ENCODE results near the gene RPS16.

Gene RPS16

DNA sequence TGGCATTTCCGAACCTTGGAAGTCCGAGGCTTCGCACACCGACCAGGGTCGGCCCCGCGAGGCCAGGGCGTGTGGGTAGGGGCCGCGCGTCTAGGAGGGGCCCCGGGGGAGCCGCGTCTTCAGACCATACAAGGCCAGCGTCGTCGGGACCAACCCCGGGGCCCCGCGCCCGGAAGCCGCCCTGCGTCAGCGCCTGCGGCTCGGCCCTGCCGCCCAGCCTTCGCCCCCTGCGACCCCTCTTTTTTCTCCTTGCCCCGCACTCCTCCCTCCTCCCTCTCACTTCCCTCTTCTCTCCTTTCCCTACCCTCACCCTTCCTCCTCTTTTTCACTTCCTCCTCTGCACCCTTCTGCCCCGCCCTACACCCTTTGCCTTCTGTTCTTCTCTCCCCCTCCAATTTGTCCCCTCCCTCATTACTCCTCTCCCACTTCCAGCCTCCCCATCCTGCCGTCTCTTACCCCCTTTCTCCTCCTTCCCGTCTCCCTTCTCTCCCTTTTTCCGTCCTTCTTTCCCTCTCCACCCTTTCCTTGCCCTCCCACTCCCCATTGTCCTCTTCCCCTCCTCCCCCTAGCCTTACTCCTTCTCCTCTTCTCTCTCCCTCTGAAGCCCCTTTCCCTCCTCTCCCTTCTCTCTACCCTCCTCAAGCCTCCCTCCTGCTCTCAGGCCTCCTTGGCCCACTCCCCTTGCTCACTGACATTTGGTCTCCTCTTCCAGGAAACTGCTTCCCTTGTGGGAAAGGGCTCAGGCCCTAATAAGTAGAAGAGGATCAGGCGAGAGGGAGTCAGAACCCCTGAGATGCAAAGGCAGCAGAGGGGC, 25.5 kb downstream of the RPS16 start:
- TF ChIP-seq, protein P1, sequence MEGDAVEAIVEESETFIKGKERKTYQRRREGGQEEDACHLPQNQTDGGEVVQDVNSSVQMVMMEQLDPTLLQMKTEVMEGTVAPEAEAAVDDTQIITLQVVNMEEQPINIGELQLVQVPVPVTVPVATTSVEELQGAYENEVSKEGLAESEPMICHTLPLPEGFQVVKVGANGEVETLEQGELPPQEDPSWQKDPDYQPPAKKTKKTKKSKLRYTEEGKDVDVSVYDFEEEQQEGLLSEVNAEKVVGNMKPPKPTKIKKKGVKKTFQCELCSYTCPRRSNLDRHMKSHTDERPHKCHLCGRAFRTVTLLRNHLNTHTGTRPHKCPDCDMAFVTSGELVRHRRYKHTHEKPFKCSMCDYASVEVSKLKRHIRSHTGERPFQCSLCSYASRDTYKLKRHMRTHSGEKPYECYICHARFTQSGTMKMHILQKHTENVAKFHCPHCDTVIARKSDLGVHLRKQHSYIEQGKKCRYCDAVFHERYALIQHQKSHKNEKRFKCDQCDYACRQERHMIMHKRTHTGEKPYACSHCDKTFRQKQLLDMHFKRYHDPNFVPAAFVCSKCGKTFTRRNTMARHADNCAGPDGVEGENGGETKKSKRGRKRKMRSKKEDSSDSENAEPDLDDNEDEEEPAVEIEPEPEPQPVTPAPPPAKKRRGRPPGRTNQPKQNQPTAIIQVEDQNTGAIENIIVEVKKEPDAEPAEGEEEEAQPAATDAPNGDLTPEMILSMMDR (IDR thresholded peaks at IDR 0.05), result no peak

GRCh38 chr19:39409208-39410016, 26.3 kb downstream of the RPS16 start:
- TF ChIP-seq, protein P1 (IDR thresholded peaks at IDR 0.05), result no peak

DNA sequence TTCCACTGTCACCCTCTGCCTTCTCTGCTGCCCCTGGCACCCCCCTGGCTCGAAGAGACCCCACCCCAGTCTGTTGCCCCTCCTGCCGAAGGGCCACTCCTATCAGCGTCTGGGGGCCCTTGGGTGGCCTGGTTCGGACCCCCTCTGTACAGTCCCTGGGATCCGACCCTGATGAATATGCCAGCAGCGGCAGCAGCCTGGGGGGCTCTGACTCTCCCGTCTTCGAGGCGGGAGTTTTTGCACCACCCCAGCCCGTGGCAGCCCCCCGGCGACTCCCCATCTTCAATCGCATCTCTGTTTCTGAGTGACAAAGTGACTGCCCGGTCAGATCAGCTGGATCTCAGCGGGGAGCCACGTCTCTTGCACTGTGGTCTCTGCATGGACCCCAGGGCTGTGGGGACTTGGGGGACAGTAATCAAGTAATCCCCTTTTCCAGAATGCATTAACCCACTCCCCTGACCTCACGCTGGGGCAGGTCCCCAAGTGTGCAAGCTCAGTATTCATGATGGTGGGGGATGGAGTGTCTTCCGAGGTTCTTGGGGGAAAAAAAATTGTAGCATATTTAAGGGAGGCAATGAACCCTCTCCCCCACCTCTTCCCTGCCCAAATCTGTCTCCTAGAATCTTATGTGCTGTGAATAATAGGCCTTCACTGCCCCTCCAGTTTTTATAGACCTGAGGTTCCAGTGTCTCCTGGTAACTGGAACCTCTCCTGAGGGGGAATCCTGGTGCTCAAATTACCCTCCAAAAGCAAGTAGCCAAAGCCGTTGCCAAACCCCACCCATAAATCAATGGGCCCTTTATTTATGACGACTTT, 27.1 kb downstream of the RPS16 start:
- TF ChIP-seq, protein P1 (IDR thresholded peaks at IDR 0.05), result no peak

DNA sequence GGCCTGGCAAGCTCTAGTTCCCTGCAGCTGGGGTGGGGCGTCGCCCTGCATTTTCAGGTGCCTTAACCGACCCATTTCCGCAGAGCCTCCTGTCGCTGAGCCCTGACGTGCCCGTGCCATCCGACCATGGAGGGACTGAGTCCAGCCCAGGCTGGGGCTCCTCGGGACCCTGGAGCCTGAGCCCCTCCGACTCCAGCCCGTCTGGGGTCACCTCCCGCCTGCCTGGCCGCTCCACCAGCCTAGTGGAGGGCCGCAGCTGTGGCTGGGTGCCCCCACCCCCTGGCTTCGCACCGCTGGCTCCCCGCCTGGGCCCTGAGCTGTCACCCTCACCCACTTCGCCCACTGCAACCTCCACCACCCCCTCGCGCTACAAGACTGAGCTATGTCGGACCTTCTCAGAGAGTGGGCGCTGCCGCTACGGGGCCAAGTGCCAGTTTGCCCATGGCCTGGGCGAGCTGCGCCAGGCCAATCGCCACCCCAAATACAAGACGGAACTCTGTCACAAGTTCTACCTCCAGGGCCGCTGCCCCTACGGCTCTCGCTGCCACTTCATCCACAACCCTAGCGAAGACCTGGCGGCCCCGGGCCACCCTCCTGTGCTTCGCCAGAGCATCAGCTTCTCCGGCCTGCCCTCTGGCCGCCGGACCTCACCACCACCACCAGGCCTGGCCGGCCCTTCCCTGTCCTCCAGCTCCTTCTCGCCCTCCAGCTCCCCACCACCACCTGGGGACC, 27.9 kb downstream of the RPS16 start:
- TF ChIP-seq, protein P1 (IDR thresholded peaks at IDR 0.05), result no peak

GRCh38 chr19:39407410-39407659, 28.4 kb downstream of the RPS16 start:
- TF ChIP-seq, protein P1 (IDR thresholded peaks at IDR 0.05), result no peak

DNA sequence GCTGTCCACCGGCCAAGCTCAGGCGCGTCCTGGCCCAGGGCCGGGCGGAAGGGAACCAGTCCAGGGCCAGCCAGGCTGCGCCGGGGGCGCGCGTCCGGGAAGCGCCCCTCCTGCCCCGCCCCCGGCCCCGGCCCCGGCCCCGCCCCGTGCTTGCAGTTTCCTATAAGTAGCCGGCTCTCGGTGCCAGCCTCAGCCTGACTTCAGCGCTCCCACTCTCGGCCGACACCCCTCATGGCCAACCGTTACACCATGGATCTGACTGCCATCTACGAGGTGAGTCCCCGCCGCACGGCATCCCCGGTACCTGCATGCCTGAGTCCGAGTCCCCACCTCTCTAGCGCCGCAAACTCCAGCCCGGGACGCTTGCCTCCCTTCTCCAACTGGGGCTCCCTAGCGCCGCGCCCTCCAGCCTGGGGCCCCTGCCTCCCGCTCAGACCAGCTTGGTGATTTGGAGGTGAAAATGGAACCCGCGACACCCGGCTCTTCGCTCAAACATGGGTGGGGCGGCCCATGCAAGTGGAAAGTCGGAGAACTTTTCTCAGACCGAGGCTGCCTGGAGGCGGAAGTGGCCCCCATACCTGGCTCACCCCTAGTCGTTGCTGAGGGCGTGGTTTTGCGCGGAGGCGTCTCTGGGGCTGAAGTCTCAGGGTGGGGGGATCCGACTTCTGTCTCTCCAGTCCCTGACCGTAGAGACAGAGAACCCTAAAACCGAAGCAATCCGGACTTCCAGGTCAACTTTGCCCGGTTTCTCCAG, 28.9 kb downstream of the RPS16 start, which contains the start of gene ZFP36:
ZFP36 (plus strand) TSS at position 192 of the 754 bp plus-strand sequence; CDS start at position 250, 58 bp downstream.
- TF ChIP-seq, protein P1 (IDR thresholded peaks at IDR 0.05), result no peak; the same call in 1 of the 2 replicates

Data from LNCAP (cell line).